H1 (cell line): ENCODE results near the gene NAP1L1. TPM values are rescaled to one million over a fixed set of nuclear protein-coding genes. Genes with fewer than 3 reads are reported as not detected.

Experiments used
- ASH2L ChIP-seq: fragments of 200-600, 300-600 bp; sonication (generic); IDR thresholded peaks from one replicate; pipeline ENCODE4 v1.7.1; 2017; ENCODE audit warnings: low read length
- BRCA1 ChIP-seq: IDR thresholded peaks from 2 replicates; pipeline ENCODE4 v1.6.1; 2012; ENCODE audit warnings: low read depth, low read length, improper control_type of control experiment
- EGR1 ChIP-seq: IDR thresholded peaks from 2 replicates; pipeline ENCODE4 v1.6.1; 2011; ENCODE audit warnings: low read depth, low read length, borderline replicate concordance
- HDAC6 ChIP-seq: IDR thresholded peaks from one replicate; pipeline ENCODE4 v1.7.1; 2012; ENCODE audit warnings: low read depth, mild to moderate bottlenecking, inconsistent platforms, low read length, moderate library complexity
- KDM4A ChIP-seq: IDR thresholded peaks from one replicate; pipeline ENCODE4 v1.7.1; 2012; ENCODE audit warnings: low read depth, mild to moderate bottlenecking, moderate library complexity, low read length, inconsistent platforms; ENCODE audit not compliant: severe bottlenecking
- RAD21 ChIP-seq, 2 experiments: IDR thresholded peaks in 1 of 2; conservative IDR thresholded peaks in 1 of 2; 2 replicates each; pipeline ENCODE4 v1.6.1; 2011; ENCODE audit warnings: low read depth in 2 of 2, low read length in 2 of 2, improper control_type of control experiment in 1 of 2, inconsistent platforms in 1 of 2, mild to moderate bottlenecking in 1 of 2, moderate library complexity in 1 of 2
- SUZ12 ChIP-seq: fragments of 200-600 bp; sonication (generic); IDR thresholded peaks from 2 replicates; pipeline ENCODE4 v1.6.1; 2012; ENCODE audit warnings: mild to moderate bottlenecking, inconsistent platforms, low read length, moderate library complexity, mixed read lengths
- TBP ChIP-seq: IDR thresholded peaks from 2 replicates; pipeline ENCODE4 v1.6.1; 2011; ENCODE audit warnings: low read depth, low read length, improper control_type of control experiment
- polyA plus RNA-seq, 7 experiments: library from polyadenylated mRNA; depleted of rRNA in 3 of 7; stranded (reverse) in 5 of 7; unstranded in 2 of 7; fragments of >200 nt in 5 of 7; fragments of 200-250 nt in 2 of 7; gene quantifications; 1 replicate in 5 of 7; 2 replicates in 1 of 7; 4 replicates in 1 of 7; pipeline versions ENCODE4 v1.2.1 to v1.2.3, GENCODE V29; 2011 to 2013; ENCODE audit warnings: missing spikeins in 2 of 7, mixed read lengths in 2 of 7
- total RNA-seq: library from RNA; stranded (reverse); fragmentation: NEBNext Ultra II Directional; extraction: Animal tissue kit (Norgen Biotek cat#: 25700); gene quantifications from 2 replicates; pipeline ENCODE4 v1.2.1, GENCODE V29; 2021
- TF ChIP-seq, protein P1 (sequence below): IDR thresholded peaks from 2 replicates; pipeline ENCODE4 v1.6.1; 2012; ENCODE audit warnings: inconsistent platforms
- TF ChIP-seq, protein P2 (sequence below): IDR thresholded peaks from 2 replicates; pipeline ENCODE4 v1.6.1; 2012; ENCODE audit warnings: inconsistent platforms

NAP1L1 gene
- total and polyA plus RNA-seq, 2 of the 8 experiments (the other 6 are each of a cell fraction or from before 2014, with no cell fraction given) = 202 to 1,159 TPM

DNA sequence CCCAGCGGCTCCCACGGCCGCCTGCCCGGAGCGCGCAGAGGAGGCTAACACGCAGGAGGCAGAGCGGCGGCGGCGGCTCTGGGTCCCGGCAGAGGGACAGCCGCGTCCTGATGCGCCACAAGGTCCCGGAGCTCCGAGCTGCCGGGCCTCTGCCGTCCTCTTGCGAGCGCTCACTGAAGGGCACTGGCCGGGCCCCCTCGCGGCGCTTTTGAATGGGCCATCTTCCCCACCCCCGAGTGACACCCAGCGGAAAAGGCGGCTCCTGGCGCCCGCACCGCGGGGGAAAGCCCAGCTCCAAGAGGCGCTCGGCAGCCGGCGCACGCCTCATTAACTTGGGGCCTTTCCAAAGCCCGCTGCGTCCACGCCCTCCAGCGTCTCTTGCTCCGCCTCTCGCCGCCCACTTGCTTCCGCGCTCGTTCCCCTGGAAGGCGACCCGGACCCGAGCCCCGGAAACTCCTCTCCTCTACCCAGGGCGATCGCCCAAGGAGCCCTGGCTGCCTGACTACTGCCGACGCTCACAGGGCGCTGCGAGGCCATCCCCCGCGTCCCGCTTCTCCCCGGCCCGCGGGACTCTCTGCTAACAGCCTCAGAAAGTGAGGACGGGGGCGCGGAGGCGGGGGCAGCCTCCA is 53.0 kb downstream of the NAP1L1 start, which contains the start of gene PHLDA1 (continued):
- TF ChIP-seq EGR1 = 0 out of 2 replicates have a peak, but pooled peaks have one; percentile 2
- peak; percentile 75 for TF ChIP-seq TBP
- TF ChIP-seq ASH2L = peak; percentile 53
- TF ChIP-seq HDAC6 = no peak
- TF ChIP-seq SUZ12 = peak; percentile 14; the same call in 1 of the 2 replicates
- no peak for TF ChIP-seq BRCA1
- TF ChIP-seq RAD21 (IDR thresholded peaks at IDR 0.05 in 1 of 2, conservative IDR thresholded peaks at IDR 0.05 in 1 of 2; ENCODE audit: low read depth in 2 of 2, low read length in 2 of 2) = peak; percentile 64 to 68
- TF ChIP-seq, protein P1, sequence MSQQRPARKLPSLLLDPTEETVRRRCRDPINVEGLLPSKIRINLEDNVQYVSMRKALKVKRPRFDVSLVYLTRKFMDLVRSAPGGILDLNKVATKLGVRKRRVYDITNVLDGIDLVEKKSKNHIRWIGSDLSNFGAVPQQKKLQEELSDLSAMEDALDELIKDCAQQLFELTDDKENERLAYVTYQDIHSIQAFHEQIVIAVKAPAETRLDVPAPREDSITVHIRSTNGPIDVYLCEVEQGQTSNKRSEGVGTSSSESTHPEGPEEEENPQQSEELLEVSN = peak; percentile 9; the same call in 1 of the 2 replicates
- TF ChIP-seq, protein P2, sequence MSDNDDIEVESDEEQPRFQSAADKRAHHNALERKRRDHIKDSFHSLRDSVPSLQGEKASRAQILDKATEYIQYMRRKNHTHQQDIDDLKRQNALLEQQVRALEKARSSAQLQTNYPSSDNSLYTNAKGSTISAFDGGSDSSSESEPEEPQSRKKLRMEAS = peak; percentile 46; the same call in 1 of the 2 replicates
- peak; percentile 3 for TF ChIP-seq KDM4A
